Neuron (in vitro differentiated cells): ENCODE results near the gene RAB15.

Experiments
- H2AFZ ChIP-seq: one replicate; pipeline ENCODE4 v1.6.1; 2013; ENCODE audit warnings: low read depth, mild to moderate bottlenecking, inconsistent platforms, low read length, moderate library complexity
- H3K27me3 ChIP-seq: one replicate; pipeline ENCODE4 v1.6.1; 2013; ENCODE audit warnings: low read length; ENCODE audit not compliant: insufficient read depth
- H3K36me3 ChIP-seq: one replicate; pipeline ENCODE4 v1.6.1; 2013; ENCODE audit warnings: low read length; ENCODE audit not compliant: insufficient read depth
- H3K4me1 ChIP-seq: one replicate; pipeline ENCODE4 v1.6.1; 2013; ENCODE audit warnings: low read length; ENCODE audit not compliant: insufficient read depth
- H3K4me3 ChIP-seq: 2 replicates; pipeline ENCODE4 v1.5.1; 2013; ENCODE audit warnings: mild to moderate bottlenecking, low read length, moderate library complexity
- H3K9me3 ChIP-seq: one replicate; pipeline ENCODE4 v1.6.1; 2013; ENCODE audit warnings: low read length

RAB15 gene

GRCh38 chr14:64958743-64959142 is 13.4 kb downstream of the RAB15 start:
- no peaks in the 10 kb centered on the region for H3K36me3 ChIP-seq
- H3K4me3 ChIP-seq = no peak overlapping the region
- H3K9me3 ChIP-seq = no peaks in the 10 kb centered on the region
- no peak overlapping the region for H2AFZ ChIP-seq
- no peaks in the 10 kb centered on the region for H3K27me3 ChIP-seq
- no peaks in the 10 kb centered on the region for H3K4me1 ChIP-seq

GRCh38 chr14:64958201-64958600 is 13.9 kb downstream of the RAB15 start:
- no peaks in the 10 kb centered on the region for H3K4me1 ChIP-seq

GRCh38 chr14:64956697-64957406 is 15.3 kb downstream of the RAB15 start:
- H3K27me3 ChIP-seq = no peaks in the 10 kb centered on the region
- no peak overlapping the region for H2AFZ ChIP-seq
- H3K4me1 ChIP-seq = no peaks in the 10 kb centered on the region
- no peak overlapping the region for H3K4me3 ChIP-seq
- peaks cover 6% of the 10 kb centered on the region for H3K36me3 ChIP-seq
- H3K9me3 ChIP-seq = no peaks in the 10 kb centered on the region

More at GRCh38 chr14:64958201-64958600, 13.9 kb downstream of the RAB15 start:
- Histone ChIP-seq H2AFZ (no peak overlapping the region), H3K4me3 (no peak overlapping the region), H3K36me3 (no peaks in the 10 kb centered on the region), H3K27me3 (no peaks in the 10 kb centered on the region), H3K9me3 (no peaks in the 10 kb centered on the region)

- H3K4me3 ChIP-seq = no peak overlapping the region
- H3K9me3 ChIP-seq = no peaks in the 10 kb centered on the region
- H3K27me3 ChIP-seq = no peaks in the 10 kb centered on the region
- H3K36me3 ChIP-seq = peaks cover 15% of the 10 kb centered on the region
- H3K4me1 ChIP-seq = no peaks in the 10 kb centered on the region
- H2AFZ ChIP-seq = no peak overlapping the region
Observed at GRCh38 chr14:64955297-64955696, 16.8 kb downstream of the RAB15 start.

GRCh38 chr14:64954491-64955240 is 17.5 kb downstream of the RAB15 start:
- no peaks in the 10 kb centered on the region for H3K27me3 ChIP-seq
- no peaks in the 10 kb centered on the region for H3K4me1 ChIP-seq
- H3K36me3 ChIP-seq = peaks cover 17% of the 10 kb centered on the region
- no peaks in the 10 kb centered on the region for H3K9me3 ChIP-seq
- no peak overlapping the region for H3K4me3 ChIP-seq
- no peak overlapping the region for H2AFZ ChIP-seq

- no peak overlapping the region for H2AFZ ChIP-seq
Observed at GRCh38 chr14:64953661-64954060, 18.5 kb downstream of the RAB15 start.

GRCh38 chr14:64953310-64953654 is 18.9 kb downstream of the RAB15 start:
- H3K36me3 ChIP-seq = peaks cover 25% of the 10 kb centered on the region
- H2AFZ ChIP-seq = no peak overlapping the region
- H3K9me3 ChIP-seq = no peaks in the 10 kb centered on the region
- H3K4me1 ChIP-seq = no peaks in the 10 kb centered on the region
- H3K27me3 ChIP-seq = no peaks in the 10 kb centered on the region
- no peak overlapping the region for H3K4me3 ChIP-seq

More at GRCh38 chr14:64953661-64954060, 18.5 kb downstream of the RAB15 start:
- peaks cover 22% of the 10 kb centered on the region for H3K36me3 ChIP-seq
- H3K4me3 ChIP-seq = no peak overlapping the region
- H3K27me3 ChIP-seq = no peaks in the 10 kb centered on the region
- no peaks in the 10 kb centered on the region for H3K4me1 ChIP-seq
- no peaks in the 10 kb centered on the region for H3K9me3 ChIP-seq

GRCh38 chr14:64952598-64953309 is 19.4 kb downstream of the RAB15 start:
- Histone ChIP-seq H2AFZ (no peak overlapping the region), H3K36me3 (peaks cover 29% of the 10 kb centered on the region), H3K9me3 (no peaks in the 10 kb centered on the region)

GRCh38 chr14:64951724-64952123 is 20.4 kb downstream of the RAB15 start:
- Histone ChIP-seq H3K4me1 (no peaks in the 10 kb centered on the region), H3K27me3 (no peaks in the 10 kb centered on the region), H3K36me3 (peaks cover 32% of the 10 kb centered on the region), H3K4me3 (no peak overlapping the region), H3K9me3 (no peaks in the 10 kb centered on the region), H2AFZ (no peak overlapping the region)

More at GRCh38 chr14:64952598-64953309, 19.4 kb downstream of the RAB15 start:
- Histone ChIP-seq H3K4me1 (no peaks in the 10 kb centered on the region), H3K4me3 (no peak overlapping the region), H3K27me3 (no peaks in the 10 kb centered on the region)

GRCh38 chr14:64951291-64951690 is 20.8 kb downstream of the RAB15 start:
- Histone ChIP-seq H3K27me3 (no peaks in the 10 kb centered on the region), H3K36me3 (peaks cover 36% of the 10 kb centered on the region)

GRCh38 chr14:64950889-64951288 is 21.2 kb downstream of the RAB15 start:
- no peaks in the 10 kb centered on the region for H3K4me1 ChIP-seq
- no peak overlapping the region for H2AFZ ChIP-seq
- H3K4me3 ChIP-seq = no peak overlapping the region
- peaks cover 38% of the 10 kb centered on the region for H3K36me3 ChIP-seq
- no peaks in the 10 kb centered on the region for H3K27me3 ChIP-seq
- H3K9me3 ChIP-seq = no peaks in the 10 kb centered on the region

More at GRCh38 chr14:64951291-64951690, 20.8 kb downstream of the RAB15 start:
- Histone ChIP-seq H3K4me1 (no peaks in the 10 kb centered on the region), H3K4me3 (no peak overlapping the region), H3K9me3 (no peaks in the 10 kb centered on the region), H2AFZ (no peak overlapping the region)

GRCh38 chr14:64948612-64949210 is 23.4 kb downstream of the RAB15 start:
- H2AFZ ChIP-seq = no peak overlapping the region
- no peaks in the 10 kb centered on the region for H3K4me1 ChIP-seq
- no peak overlapping the region for H3K4me3 ChIP-seq
- no peaks in the 10 kb centered on the region for H3K9me3 ChIP-seq
- H3K27me3 ChIP-seq = no peaks in the 10 kb centered on the region
- H3K36me3 ChIP-seq = peaks cover 46% of the 10 kb centered on the region
